Neural progenitor cell (in vitro differentiated cells): ENCODE results near the gene SCLY.

Experiments used
- CTCF ChIP-seq: fragments of 200-600 bp; sonication (generic); IDR thresholded peaks from 2 replicates; pipeline ENCODE4 v1.5.1; 2017; ENCODE audit warnings: antibody characterized with exemption, mild to moderate bottlenecking
- EZH2 ChIP-seq: fragments of 200-600 bp; sonication (generic); IDR thresholded peaks from 2 replicates; pipeline ENCODE4 v1.6.1; 2017; ENCODE audit warnings: antibody characterized with exemption, mild to moderate bottlenecking, moderate library complexity

- no peak for TF ChIP-seq CTCF
- TF ChIP-seq EZH2, result no peak
These were observed 16.5 kb downstream of the SCLY start for GRCh38 chr2:238077292-238077691.
